Measurements from ENCODE around the gene STH. TPM values are rescaled to one million over a fixed set of nuclear protein-coding genes. Genes with fewer than 3 reads are reported as not detected.

STH gene
- total and polyA plus RNA-seq, 2 experiments from 2014 or later, result not detected

GRCh38 chr17:45993962-45994627 lies 5.0 kb upstream of the STH start:
- Histone ChIP-seq H4K20me1 (ENCODE audit: insufficient read depth, poor library complexity, severe bottlenecking) (no peaks in the 10 kb centered on the region), H3K36me3 (replicated peaks; ENCODE audit: insufficient read depth, low read depth) (no peaks in the 10 kb centered on the region), H3K4me3 (no peak overlapping the region), H3K9me3 (ENCODE audit: low read depth) (no peaks in the 10 kb centered on the region), H2AFZ (no peak overlapping the region), H3K4me2 (no peak overlapping the region), H3K27ac (no peak overlapping the region), H3K79me2 (no peaks in the 10 kb centered on the region), H3K9me2 (replicated peaks; ENCODE audit: insufficient read depth) (no peaks in the 10 kb centered on the region), H3K27me3 (no peaks in the 10 kb centered on the region), H3K4me1 (ENCODE audit: insufficient read depth) (no peaks in the 10 kb centered on the region)
- 88% methylated on average over 16 of the region's 16 CpGs for WGBS (ENCODE audit: low lambda C conversion rate, missing lambda C conversion rate)
- TF ChIP-seq CTCF (IDR thresholded peaks at IDR 0.05; ENCODE audit: poor library complexity), result no peak
- TF ChIP-seq EZH2 (IDR thresholded peaks at IDR 0.05; ENCODE audit: borderline replicate concordance), result no peak
- no peak for TF ChIP-seq EZH2phosphoT487 (IDR thresholded peaks at IDR 0.05; ENCODE audit: low read depth, severe bottlenecking, unreplicated experiment)
- DNase-seq (ENCODE audit: low spot score), result no peak

GRCh38 chr17:45994987-45995386 lies 4.1 kb upstream of the STH start:
- no peaks in the 10 kb centered on the region for H3K9me2 ChIP-seq (replicated peaks; ENCODE audit: insufficient read depth)
- no peaks in the 10 kb centered on the region for H3K36me3 ChIP-seq (replicated peaks; ENCODE audit: insufficient read depth, low read depth)
- H3K4me3 ChIP-seq, result no peak overlapping the region
- no peak for TF ChIP-seq EZH2 (IDR thresholded peaks at IDR 0.05; ENCODE audit: borderline replicate concordance)
- no peak for TF ChIP-seq EZH2phosphoT487 (IDR thresholded peaks at IDR 0.05; ENCODE audit: low read depth, severe bottlenecking, unreplicated experiment)
- no peak for TF ChIP-seq CTCF (IDR thresholded peaks at IDR 0.05; ENCODE audit: poor library complexity)
- no peak overlapping the region for H2AFZ ChIP-seq
- H4K20me1 ChIP-seq (ENCODE audit: insufficient read depth, poor library complexity, severe bottlenecking), result no peaks in the 10 kb centered on the region
- H3K27me3 ChIP-seq, result no peaks in the 10 kb centered on the region
- no peak for DNase-seq (ENCODE audit: low spot score)
- H3K4me2 ChIP-seq, result no peak overlapping the region
- no peaks in the 10 kb centered on the region for H3K79me2 ChIP-seq
- WGBS (ENCODE audit: low lambda C conversion rate, missing lambda C conversion rate), result 95% methylated on average over 8 of the region's 8 CpGs
- H3K4me1 ChIP-seq (ENCODE audit: insufficient read depth), result no peaks in the 10 kb centered on the region
- H3K27ac ChIP-seq, result no peak overlapping the region
- no peaks in the 10 kb centered on the region for H3K9me3 ChIP-seq (ENCODE audit: low read depth)

DNA sequence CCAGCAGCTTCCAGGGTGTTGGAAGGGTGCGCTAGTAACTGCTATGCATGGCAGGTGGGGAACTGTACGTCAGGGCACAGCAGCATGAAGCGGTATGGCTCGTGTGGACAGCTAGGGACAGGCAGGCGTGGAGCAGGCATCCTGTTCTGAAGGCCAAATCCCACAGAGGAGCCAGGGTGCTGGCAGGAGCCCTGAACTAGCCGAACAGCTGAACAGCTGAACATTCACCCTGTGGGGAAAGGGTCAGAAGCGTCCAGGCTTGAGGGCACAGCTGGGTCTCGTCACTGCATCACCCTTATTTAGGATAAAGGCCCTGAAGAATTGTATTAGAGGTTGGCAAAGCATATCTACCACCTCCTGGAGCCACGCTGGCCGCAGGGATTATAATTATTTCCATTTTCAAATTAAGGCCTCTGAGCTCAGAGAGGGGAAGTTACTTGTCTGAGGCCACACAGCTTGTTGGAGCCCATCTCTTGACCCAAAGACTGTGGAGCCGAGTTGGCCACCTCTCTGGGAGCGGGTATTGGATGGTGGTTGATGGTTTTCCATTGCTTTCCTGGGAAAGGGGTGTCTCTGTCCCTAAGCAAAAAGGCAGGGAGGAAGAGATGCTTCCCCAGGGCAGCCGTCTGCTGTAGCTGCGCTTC lies 3.3 kb upstream of the STH start:
- H3K27ac ChIP-seq, result no peak overlapping the region
- no peaks in the 10 kb centered on the region for H3K9me3 ChIP-seq (ENCODE audit: low read depth)
- H3K36me3 ChIP-seq (replicated peaks; ENCODE audit: insufficient read depth, low read depth), result no peaks in the 10 kb centered on the region
- no peaks in the 10 kb centered on the region for H4K20me1 ChIP-seq (ENCODE audit: insufficient read depth, poor library complexity, severe bottlenecking)
- H3K9me2 ChIP-seq (replicated peaks; ENCODE audit: insufficient read depth), result no peaks in the 10 kb centered on the region
- H2AFZ ChIP-seq, result no peak overlapping the region
- H3K79me2 ChIP-seq, result no peaks in the 10 kb centered on the region
- H3K4me1 ChIP-seq (ENCODE audit: insufficient read depth), result no peaks in the 10 kb centered on the region
- 90% methylated on average over 14 of the region's 14 CpGs for whole genome bisulfite sequencing (ENCODE audit: low lambda C conversion rate, missing lambda C conversion rate)
- no peak for DNase-seq (ENCODE audit: low spot score)
- H3K27me3 ChIP-seq, result no peaks in the 10 kb centered on the region
- H3K4me2 ChIP-seq, result no peak overlapping the region
- no peak for TF ChIP-seq EZH2 (IDR thresholded peaks at IDR 0.05; ENCODE audit: borderline replicate concordance)
- TF ChIP-seq EZH2phosphoT487 (IDR thresholded peaks at IDR 0.05; ENCODE audit: low read depth, severe bottlenecking, unreplicated experiment), result no peak
- TF ChIP-seq CTCF (IDR thresholded peaks at IDR 0.05; ENCODE audit: poor library complexity), result no peak
- H3K4me3 ChIP-seq, result no peak overlapping the region

All from hepatocyte (in vitro differentiated cells).